Measurements from ENCODE around the gene MARCKS. TPM values are rescaled to one million over a fixed set of nuclear protein-coding genes. Genes with fewer than 3 reads are reported as not detected.

Gene MARCKS
- total RNA-seq, 2 donors from 2014 or later = 9.8 to 13.5 TPM

DNA sequence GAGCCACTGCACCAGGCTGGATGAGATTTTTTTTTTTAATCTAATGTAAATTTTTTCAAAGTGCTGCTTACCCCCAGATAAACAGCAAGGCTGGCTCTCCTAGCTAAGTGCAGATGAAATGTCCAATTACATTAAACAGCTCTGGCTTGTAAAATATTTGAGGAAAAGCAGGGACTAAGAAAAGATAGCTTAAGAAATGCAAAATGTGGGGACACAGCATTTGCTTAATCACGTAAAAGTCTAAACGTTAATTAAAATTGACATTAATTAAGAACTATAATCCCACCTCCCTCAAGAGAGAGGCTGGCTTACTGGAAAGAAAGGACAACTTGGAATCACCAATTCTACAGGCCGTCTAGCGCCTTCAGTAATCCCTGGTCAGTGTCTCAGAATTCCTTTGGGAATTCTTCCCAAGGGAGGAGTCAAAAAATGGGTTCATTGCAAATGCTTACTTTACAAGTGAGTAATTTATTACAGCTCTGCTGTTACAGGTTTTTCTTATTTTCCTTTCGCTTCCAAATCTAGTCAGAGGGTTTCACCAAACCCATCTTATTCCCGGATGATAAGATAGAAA, 13.6 kb upstream of the MARCKS start:
- Histone ChIP-seq H3K36me3 (no peaks in the 10 kb centered on the region), H3K9me3 (no peaks in the 10 kb centered on the region), H3K4me3 (no peak overlapping the region), H3K27me3 (no peaks in the 10 kb centered on the region), H3K27ac (no peak overlapping the region), H3K4me1 (no peaks in the 10 kb centered on the region)
- DNase-seq (ENCODE audit: low spot score) = no peak
- TF ChIP-seq, protein P1, sequence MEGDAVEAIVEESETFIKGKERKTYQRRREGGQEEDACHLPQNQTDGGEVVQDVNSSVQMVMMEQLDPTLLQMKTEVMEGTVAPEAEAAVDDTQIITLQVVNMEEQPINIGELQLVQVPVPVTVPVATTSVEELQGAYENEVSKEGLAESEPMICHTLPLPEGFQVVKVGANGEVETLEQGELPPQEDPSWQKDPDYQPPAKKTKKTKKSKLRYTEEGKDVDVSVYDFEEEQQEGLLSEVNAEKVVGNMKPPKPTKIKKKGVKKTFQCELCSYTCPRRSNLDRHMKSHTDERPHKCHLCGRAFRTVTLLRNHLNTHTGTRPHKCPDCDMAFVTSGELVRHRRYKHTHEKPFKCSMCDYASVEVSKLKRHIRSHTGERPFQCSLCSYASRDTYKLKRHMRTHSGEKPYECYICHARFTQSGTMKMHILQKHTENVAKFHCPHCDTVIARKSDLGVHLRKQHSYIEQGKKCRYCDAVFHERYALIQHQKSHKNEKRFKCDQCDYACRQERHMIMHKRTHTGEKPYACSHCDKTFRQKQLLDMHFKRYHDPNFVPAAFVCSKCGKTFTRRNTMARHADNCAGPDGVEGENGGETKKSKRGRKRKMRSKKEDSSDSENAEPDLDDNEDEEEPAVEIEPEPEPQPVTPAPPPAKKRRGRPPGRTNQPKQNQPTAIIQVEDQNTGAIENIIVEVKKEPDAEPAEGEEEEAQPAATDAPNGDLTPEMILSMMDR (IDR thresholded peaks at IDR 0.05) = no peak

DNA sequence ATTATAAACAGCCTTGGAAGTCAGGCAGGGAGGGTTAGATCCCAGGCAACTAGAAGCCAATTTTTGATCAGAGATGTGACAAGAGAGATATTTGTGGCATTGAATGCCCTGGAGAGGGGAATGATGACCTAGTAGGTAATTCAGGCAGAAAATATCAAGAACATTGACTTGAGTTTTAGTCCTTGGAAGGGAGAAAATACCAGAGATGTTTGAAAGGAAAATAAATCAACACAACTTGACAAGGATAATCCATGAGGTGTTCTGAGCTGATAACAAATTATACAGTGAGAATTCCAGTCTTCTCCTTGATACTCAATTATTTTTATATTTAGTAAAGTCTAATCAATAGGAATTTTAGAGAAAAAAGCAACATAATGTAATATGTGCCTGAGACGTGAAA, 10.6 kb upstream of the MARCKS start:
- DNase-seq (ENCODE audit: low spot score) = no peak
- no peaks in the 10 kb centered on the region for H3K4me1 ChIP-seq
- H3K36me3 ChIP-seq = no peaks in the 10 kb centered on the region
- no peak overlapping the region for H3K27ac ChIP-seq
- no peaks in the 10 kb centered on the region for H3K27me3 ChIP-seq
- H3K4me3 ChIP-seq = no peak overlapping the region
- H3K9me3 ChIP-seq = no peaks in the 10 kb centered on the region
- TF ChIP-seq, protein P1 (IDR thresholded peaks at IDR 0.05) = no peak

GRCh38 chr6:113847447-113847846, 9.7 kb upstream of the MARCKS start:
- Histone ChIP-seq H3K36me3 (no peaks in the 10 kb centered on the region), H3K27ac (no peak overlapping the region), H3K4me1 (no peaks in the 10 kb centered on the region), H3K4me3 (no peak overlapping the region), H3K9me3 (no peaks in the 10 kb centered on the region), H3K27me3 (no peaks in the 10 kb centered on the region)
- TF ChIP-seq, protein P1 (IDR thresholded peaks at IDR 0.05) = no peak
- DNase-seq (ENCODE audit: low spot score) = no peak

DNA sequence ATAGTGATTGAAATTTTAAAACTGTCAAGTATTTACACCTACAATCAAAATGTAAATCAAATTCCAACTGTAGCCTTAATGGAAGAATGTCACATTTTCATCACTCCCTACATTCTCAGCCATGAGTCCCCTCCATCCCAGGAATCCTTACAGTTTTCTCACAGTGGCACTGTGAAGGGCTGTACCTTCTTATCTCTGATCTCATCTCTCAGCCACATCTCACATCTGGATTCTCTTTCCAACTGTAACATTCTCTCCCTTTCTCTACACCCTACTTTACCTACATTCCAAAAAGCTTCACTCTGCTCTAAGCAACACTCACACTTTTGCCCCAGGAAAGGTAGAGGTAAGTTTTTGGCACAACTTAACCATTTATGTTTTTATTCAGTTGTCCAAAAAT, 8.9 kb upstream of the MARCKS start:
- Histone ChIP-seq H3K4me1 (no peaks in the 10 kb centered on the region), H3K9me3 (no peaks in the 10 kb centered on the region), H3K36me3 (no peaks in the 10 kb centered on the region), H3K27ac (no peak overlapping the region), H3K4me3 (no peak overlapping the region), H3K27me3 (no peaks in the 10 kb centered on the region)
- no peak for DNase-seq (ENCODE audit: low spot score)
- TF ChIP-seq, protein P1 (IDR thresholded peaks at IDR 0.05) = no peak

- Histone ChIP-seq H3K4me3 (no peak overlapping the region), H3K9me3 (no peaks in the 10 kb centered on the region), H3K36me3 (no peaks in the 10 kb centered on the region), H3K4me1 (no peaks in the 10 kb centered on the region), H3K27me3 (no peaks in the 10 kb centered on the region), H3K27ac (no peak overlapping the region)
- TF ChIP-seq, protein P1 (IDR thresholded peaks at IDR 0.05) = no peak
- no peak for DNase-seq (ENCODE audit: low spot score)
These were observed 8.3 kb upstream of the MARCKS start for GRCh38 chr6:113848811-113849210.

DNA sequence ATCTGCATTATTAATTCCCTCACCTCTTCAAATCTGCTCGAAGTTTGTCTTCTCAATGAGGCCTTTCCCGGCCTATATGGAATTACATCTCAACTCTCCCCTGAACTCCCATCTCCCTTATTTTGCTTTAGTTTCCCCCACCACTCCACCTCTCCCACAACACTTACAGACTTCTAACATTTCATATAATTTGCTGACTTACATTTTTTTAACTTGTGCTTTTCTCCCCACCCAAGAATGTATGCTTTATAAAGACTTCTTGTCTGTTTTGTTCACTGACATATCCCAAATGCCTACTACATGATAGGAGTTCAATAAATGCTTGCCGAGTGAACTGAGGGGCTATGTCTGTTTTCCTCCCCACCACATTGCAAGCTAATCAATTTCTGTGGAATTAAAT, 3.9 kb upstream of the MARCKS start:
- H3K36me3 ChIP-seq = no peaks in the 10 kb centered on the region
- no peaks in the 10 kb centered on the region for H3K9me3 ChIP-seq
- no peak overlapping the region for H3K4me3 ChIP-seq
- H3K4me1 ChIP-seq = peaks cover 0 to 6% of the 10 kb centered on the region in 2 donors
- H3K27me3 ChIP-seq = no peaks in the 10 kb centered on the region
- no peak overlapping the region for H3K27ac ChIP-seq
- DNase-seq (ENCODE audit: low spot score) = no peak
- TF ChIP-seq, protein P1 (IDR thresholded peaks at IDR 0.05) = no peak
